Right atrium auricular region (tissue), 2 donors: ENCODE data around the gene CREM. TPM values are rescaled to one million over a fixed set of nuclear protein-coding genes. Genes with fewer than 3 reads are reported as not detected.

Experiments
- DNase-seq: peaks from one replicate; pipeline ENCODE4 v3.0.0-alpha.2; 2019; ENCODE audit warnings: low spot score
- H3K27ac ChIP-seq, 2 donors: fragments of 200-600 bp; sonication (generic); 1 replicate in 1 of 2; 2 replicates in 1 of 2; pipeline ENCODE4 v1.5.1; 2016 to 2019
- H3K27me3 ChIP-seq, 2 donors: fragments of 200-600 bp; sonication (generic); one replicate each; pipeline versions ENCODE4 v1.5.1 to v1.6.0; 2017 to 2019
- H3K36me3 ChIP-seq: fragments of 200-600 bp; sonication (generic); one replicate; pipeline ENCODE4 v1.5.1; 2016
- H3K4me1 ChIP-seq, 2 donors: fragments of 200-600 bp; sonication (generic); one replicate each; pipeline versions ENCODE4 v1.5.1 to v1.6.0; 2017 to 2019
- H3K4me3 ChIP-seq, 2 donors: fragments of 200-600 bp; sonication (generic); 1 replicate in 1 of 2; 2 replicates in 1 of 2; pipeline ENCODE4 v1.5.1; 2017 to 2019; ENCODE audit warnings: mild to moderate bottlenecking in 1 of 2, moderate library complexity in 1 of 2
- H3K9me3 ChIP-seq, 2 donors: fragments of 200-600 bp; sonication (generic); one replicate each; pipeline ENCODE4 v1.5.1; 2019
- microRNA-seq, 2 donors: library from miRNA; unstranded; fragments of <30 nt; microRNA quantifications; one replicate each; pipeline ENCODE4, GENCODE V29; 2016 to 2017; ENCODE audit warnings: borderline number of aligned reads in 2 of 2, borderline replicate concordance in 1 of 2
- total RNA-seq, 2 donors: library from RNA; depleted of rRNA; stranded (reverse); fragments of >200 nt; gene quantifications; one replicate each; pipeline ENCODE4 v1.1.0, GENCODE V29; 2016
- TF ChIP-seq, protein P1 (sequence below), 2 donors: fragments of 200-600 bp; sonication (generic); IDR thresholded peaks; one replicate each; pipeline ENCODE4 v1.5.1; 2019; ENCODE audit warnings: antibody characterized with exemption in 2 of 2

Gene CREM
- total RNA-seq, 2 donors from 2014 or later: 33.4 to 39.9 TPM

DNA sequence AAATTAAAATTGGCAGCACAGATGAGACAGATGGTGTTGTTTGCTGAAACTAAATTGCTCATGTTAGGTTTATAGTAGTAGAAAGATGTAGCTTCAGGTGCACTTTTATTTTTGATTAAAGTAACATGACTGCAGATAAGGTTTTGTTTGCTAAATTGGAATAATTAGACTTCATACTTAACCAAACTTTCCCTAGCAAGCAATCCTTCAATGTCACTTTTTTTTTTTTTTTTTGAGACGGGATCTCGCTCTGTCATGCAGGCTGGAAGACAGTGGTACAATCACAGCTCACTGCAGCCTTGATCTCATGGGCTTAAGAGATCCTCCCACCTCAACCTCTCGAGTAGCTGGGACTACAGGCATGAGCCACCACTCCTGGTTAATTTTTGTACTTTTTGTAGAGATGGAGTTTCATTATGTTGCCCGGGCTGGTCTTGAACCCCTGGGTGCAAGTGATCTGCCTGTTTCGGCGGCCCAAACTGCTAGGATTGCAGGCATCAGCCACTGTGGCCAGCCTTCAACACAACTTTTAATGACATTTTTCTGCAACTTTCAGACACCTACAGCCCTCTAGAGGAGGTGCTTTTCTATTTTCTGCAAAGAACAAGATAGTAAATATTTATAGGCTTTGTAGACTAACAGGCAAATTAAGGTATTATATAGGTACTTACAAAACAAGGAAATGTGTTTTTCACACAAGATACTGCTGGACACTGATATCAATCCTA is 124.9 kb downstream of the CREM start:
- Histone ChIP-seq H3K27me3 (no peaks in the 10 kb centered on the region), H3K27ac (no peak overlapping the region), H3K36me3 (no peaks in the 10 kb centered on the region), H3K4me3 (no peak overlapping the region), H3K9me3 (peaks cover 0 to 2% of the 10 kb centered on the region in 2 donors), H3K4me1 (no peaks in the 10 kb centered on the region)
- TF ChIP-seq, protein P1, sequence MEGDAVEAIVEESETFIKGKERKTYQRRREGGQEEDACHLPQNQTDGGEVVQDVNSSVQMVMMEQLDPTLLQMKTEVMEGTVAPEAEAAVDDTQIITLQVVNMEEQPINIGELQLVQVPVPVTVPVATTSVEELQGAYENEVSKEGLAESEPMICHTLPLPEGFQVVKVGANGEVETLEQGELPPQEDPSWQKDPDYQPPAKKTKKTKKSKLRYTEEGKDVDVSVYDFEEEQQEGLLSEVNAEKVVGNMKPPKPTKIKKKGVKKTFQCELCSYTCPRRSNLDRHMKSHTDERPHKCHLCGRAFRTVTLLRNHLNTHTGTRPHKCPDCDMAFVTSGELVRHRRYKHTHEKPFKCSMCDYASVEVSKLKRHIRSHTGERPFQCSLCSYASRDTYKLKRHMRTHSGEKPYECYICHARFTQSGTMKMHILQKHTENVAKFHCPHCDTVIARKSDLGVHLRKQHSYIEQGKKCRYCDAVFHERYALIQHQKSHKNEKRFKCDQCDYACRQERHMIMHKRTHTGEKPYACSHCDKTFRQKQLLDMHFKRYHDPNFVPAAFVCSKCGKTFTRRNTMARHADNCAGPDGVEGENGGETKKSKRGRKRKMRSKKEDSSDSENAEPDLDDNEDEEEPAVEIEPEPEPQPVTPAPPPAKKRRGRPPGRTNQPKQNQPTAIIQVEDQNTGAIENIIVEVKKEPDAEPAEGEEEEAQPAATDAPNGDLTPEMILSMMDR (IDR thresholded peaks at IDR 0.05): no peak
- no peak for DNase-seq

DNA sequence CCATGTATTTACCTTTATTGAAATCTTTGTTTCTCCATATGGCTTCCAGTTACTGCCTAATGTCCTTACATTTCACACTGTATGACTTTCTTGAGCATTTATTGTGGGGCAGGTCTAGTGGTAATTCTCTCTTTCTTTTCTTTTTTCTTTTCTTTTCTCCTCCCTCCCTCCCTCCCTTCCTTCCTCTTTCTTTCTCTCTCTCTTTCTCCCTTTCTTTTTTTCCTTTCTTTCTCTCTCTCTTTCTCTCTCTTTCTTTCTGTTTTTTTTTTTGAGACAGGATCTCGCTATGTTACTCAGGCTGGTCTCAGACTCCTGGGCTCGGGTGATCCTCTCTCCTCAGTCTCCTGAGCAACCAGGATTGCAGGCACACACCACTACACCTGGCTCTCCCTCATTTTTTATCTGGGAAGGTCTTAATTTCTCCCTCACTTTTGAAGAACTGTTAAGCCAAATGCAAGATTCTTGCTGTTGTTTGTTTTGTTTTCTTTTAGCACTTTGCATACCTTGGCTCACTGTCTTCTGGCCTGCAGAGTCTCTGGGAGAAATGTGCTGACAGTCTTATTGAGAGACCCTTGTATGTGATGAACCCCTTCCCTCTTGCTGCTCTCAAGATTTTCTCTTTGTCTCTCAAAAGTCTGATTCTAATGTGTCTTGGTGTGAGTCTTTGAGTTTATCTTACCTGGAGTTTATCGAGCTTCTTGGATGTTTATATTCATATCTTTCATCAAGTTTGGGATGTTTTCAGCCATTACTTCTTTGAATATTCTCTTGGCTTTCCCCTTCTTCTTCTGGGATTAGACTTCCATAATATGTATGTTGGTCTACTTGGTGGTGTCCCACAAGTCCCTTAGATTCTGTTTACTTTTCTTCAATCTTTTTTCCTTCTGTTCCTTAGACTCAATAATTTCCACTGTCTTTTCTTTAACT is 130.7 kb downstream of the CREM start:
- DNase-seq: no peak
- Histone ChIP-seq H3K27me3 (no peaks in the 10 kb centered on the region), H3K9me3 (peaks cover 0 to 21% of the 10 kb centered on the region in 2 donors), H3K4me1 (no peaks in the 10 kb centered on the region), H3K27ac (no peak overlapping the region), H3K36me3 (no peaks in the 10 kb centered on the region), H3K4me3 (no peak overlapping the region)
- TF ChIP-seq, protein P1 (IDR thresholded peaks at IDR 0.05): no peak

DNA sequence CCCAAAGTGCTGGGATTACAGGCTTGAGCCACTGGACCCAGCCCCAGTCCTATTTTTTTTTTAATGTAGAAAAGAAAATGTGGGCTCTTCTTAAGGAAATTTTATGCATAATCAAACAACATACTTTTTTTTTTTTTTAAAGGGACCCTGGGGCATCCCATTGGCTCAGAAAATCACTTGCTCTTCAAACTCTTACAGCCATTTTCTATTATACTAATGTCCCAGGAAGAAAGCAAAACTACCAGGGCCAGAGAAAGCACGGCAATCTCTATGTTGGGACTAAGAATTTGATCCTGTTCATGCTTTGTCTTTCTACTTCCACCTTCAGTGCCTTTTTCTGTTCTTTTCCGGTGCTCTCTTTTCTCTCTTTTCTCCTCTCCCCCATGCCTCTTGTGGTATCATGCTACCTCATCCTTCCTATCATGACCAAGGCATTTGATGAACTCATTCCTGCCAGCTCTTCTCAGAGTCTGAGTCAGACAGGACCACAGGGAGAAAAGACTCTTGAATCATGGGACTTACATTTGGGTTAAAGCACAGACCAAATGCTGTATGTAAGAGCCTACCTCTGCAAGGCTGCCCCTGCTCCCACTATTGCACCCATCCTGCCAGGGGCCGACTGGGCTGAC is 133.2 kb downstream of the CREM start:
- no peaks in the 10 kb centered on the region for H3K36me3 ChIP-seq

DNA sequence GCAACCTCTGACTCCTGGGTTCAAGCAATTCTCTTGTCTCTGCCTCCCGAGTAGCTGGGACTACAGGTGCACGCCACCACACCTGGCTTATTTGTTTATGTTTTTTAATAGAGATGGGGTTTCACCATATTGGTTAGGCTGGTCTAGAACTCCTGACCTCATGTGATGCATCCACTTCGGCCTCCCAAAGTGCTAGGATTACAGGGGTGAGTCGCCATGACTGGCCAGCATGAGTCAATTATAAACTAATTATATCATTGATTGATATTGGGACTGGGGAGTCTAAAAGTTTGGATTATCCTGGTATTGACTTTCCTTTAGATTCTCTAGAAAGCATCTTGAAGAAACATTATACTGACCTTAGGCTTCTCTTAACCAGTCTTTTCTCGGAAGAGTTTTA is 135.8 kb downstream of the CREM start:
- peaks cover 0 to 10% of the 10 kb centered on the region in 2 donors for H3K9me3 ChIP-seq
- no peaks in the 10 kb centered on the region for H3K36me3 ChIP-seq
- no peaks in the 10 kb centered on the region for H3K4me1 ChIP-seq
- no peaks in the 10 kb centered on the region for H3K27me3 ChIP-seq
- no peak overlapping the region for H3K4me3 ChIP-seq
- TF ChIP-seq, protein P1 (IDR thresholded peaks at IDR 0.05): no peak
- no peak overlapping the region for H3K27ac ChIP-seq
- DNase-seq: no peak

More for the DNA sequence above, 133.2 kb downstream of the CREM start:
- TF ChIP-seq, protein P1 (IDR thresholded peaks at IDR 0.05): no peak
- H3K9me3 ChIP-seq: peaks cover 0 to 21% of the 10 kb centered on the region in 2 donors
- no peak overlapping the region for H3K27ac ChIP-seq
- no peaks in the 10 kb centered on the region for H3K4me1 ChIP-seq
- no peak for DNase-seq
- no peaks in the 10 kb centered on the region for H3K27me3 ChIP-seq
- no peak overlapping the region for H3K4me3 ChIP-seq

Small RNA genes within 50 kb of the gene (microRNA-seq; reads per million reads assigned to microRNA genes)
- 1.4 to 2.8 reads per million in 2 donors for gene MIR3611

Other genes with a start within 250 kb of the CREM start
- gene CUL2, start 36.5 kb upstream of the CREM start, total RNA-seq: 10 to 100 TPM; 15.5 to 17.3 TPM
- 10 to 100 TPM; 35.6 to 58.1 TPM for gene CCNY, start 209.7 kb downstream of the CREM start, total RNA-seq